ENCODE data around the gene ARPC4. TPM values are rescaled to one million over a fixed set of nuclear protein-coding genes. Genes with fewer than 3 reads are reported as not detected.

Gene ARPC4
- total RNA-seq, 4 donors from 2014 or later = 104 to 189 (median 143) TPM

GRCh38 chr3:9750556-9751411, 42.1 kb upstream of the ARPC4 start:
- Histone ChIP-seq H3K4me3 (peak overlapping the region; percentile 33 to 78 (median 51)), H3K4me1 (peaks cover 19 to 41% (median 23%) of the 10 kb centered on the region in 4 donors), H3K27me3 (no peaks in the 10 kb centered on the region), H3K9me3 (no peaks in the 10 kb centered on the region), H3K27ac (peak overlapping the region; percentile 92 to 95 (median 93)), H3K36me3 (peaks cover 0 to 23% (median 9%) of the 10 kb centered on the region in 4 donors)
- TF ChIP-seq EP300 (IDR thresholded peaks at IDR 0.05; ENCODE audit: low read depth) = no peak
- TF ChIP-seq CTCF (IDR thresholded peaks at IDR 0.05) = no peak
- TF ChIP-seq POLR2AphosphoS5 (IDR thresholded peaks at IDR 0.05) = no peak
- TF ChIP-seq POLR2A (IDR thresholded peaks at IDR 0.05) = no peak
- intact Hi-C loops (cut with DNase I; ENCODE audit: low total_unique reads) = no loop called here
- 0 to 25% methylated on average over 2 to 17 of the region's 17 CpGs for WGBS, 2 donors (ENCODE audit: low coverage in 1 of 2)
- peak; percentile 53 for DNase-seq
- in situ Hi-C loops (cut with MboI; ENCODE audit: low pct_ligation_motif_present in 1 of 4, low pct_unique_long_range_greater_than_20kb in 1 of 4, low sequenced_read_pairs in 3 of 4) = no loop called here

GRCh38 chr3:9754678-9755077, 38.2 kb upstream of the ARPC4 start:
- Histone ChIP-seq H3K27me3 (no peaks in the 10 kb centered on the region), H3K4me3 (no peak overlapping the region), H3K36me3 (peaks cover 0 to 20% (median 6%) of the 10 kb centered on the region in 4 donors), H3K27ac (peak overlapping the region in 3 of 4 donors; percentile 21 to 39 (median 28)), H3K4me1 (peaks cover 14 to 30% (median 17%) of the 10 kb centered on the region in 4 donors), H3K9me3 (no peaks in the 10 kb centered on the region)
- WGBS, 2 donors (ENCODE audit: low coverage in 1 of 2) = 0 to 75% methylated on average over 1 to 8 of the region's 8 CpGs
- intact Hi-C loops (cut with DNase I; ENCODE audit: low total_unique reads) (no loop called here), in situ Hi-C loops (cut with MboI; ENCODE audit: low pct_ligation_motif_present in 1 of 4, low pct_unique_long_range_greater_than_20kb in 1 of 4, low sequenced_read_pairs in 3 of 4) (no loop called here)
- no peak for DNase-seq
- TF ChIP-seq CTCF (IDR thresholded peaks at IDR 0.05) = no peak
- no peak for TF ChIP-seq POLR2A (IDR thresholded peaks at IDR 0.05)
- TF ChIP-seq POLR2AphosphoS5 (IDR thresholded peaks at IDR 0.05) = no peak
- no peak for TF ChIP-seq EP300 (IDR thresholded peaks at IDR 0.05; ENCODE audit: low read depth)

- no peak for TF ChIP-seq CTCF (IDR thresholded peaks at IDR 0.05)
- peaks cover 0 to 20% (median 6%) of the 10 kb centered on the region in 4 donors for H3K36me3 ChIP-seq
- in situ Hi-C loops (cut with MboI; ENCODE audit: low pct_ligation_motif_present in 1 of 4, low pct_unique_long_range_greater_than_20kb in 1 of 4, low sequenced_read_pairs in 3 of 4) = no loop called here
- no peak overlapping the region for H3K4me3 ChIP-seq
- WGBS, 2 donors (ENCODE audit: low coverage in 1 of 2) = 89 to 93% methylated on average over 3 to 10 of the region's 13 CpGs
- DNase-seq = no peak
- no peak overlapping the region for H3K27ac ChIP-seq
- intact Hi-C loops (cut with DNase I; ENCODE audit: low total_unique reads) = no loop called here
- H3K9me3 ChIP-seq = no peaks in the 10 kb centered on the region
- H3K4me1 ChIP-seq = peaks cover 0 to 12% (median 0%) of the 10 kb centered on the region in 4 donors
- no peaks in the 10 kb centered on the region for H3K27me3 ChIP-seq
Measured at GRCh38 chr3:9757427-9757826, 35.5 kb upstream of the ARPC4 start.

- Histone ChIP-seq H3K9me3 (no peaks in the 10 kb centered on the region), H3K4me1 (no peaks in the 10 kb centered on the region), H3K36me3 (peaks cover 0 to 14% (median 4%) of the 10 kb centered on the region in 4 donors), H3K27me3 (no peaks in the 10 kb centered on the region), H3K4me3 (no peak overlapping the region), H3K27ac (no peak overlapping the region)
- in situ Hi-C loops (cut with MboI; ENCODE audit: low pct_ligation_motif_present in 1 of 4, low pct_unique_long_range_greater_than_20kb in 1 of 4, low sequenced_read_pairs in 3 of 4) = no loop called here
- intact Hi-C loops (cut with DNase I; ENCODE audit: low total_unique reads) = no loop called here
- no peak for DNase-seq
- TF ChIP-seq CTCF (IDR thresholded peaks at IDR 0.05) (no peak), EP300 (IDR thresholded peaks at IDR 0.05; ENCODE audit: low read depth) (no peak), POLR2A (IDR thresholded peaks at IDR 0.05) (no peak), POLR2AphosphoS5 (IDR thresholded peaks at IDR 0.05) (no peak)
- 94 to 100% methylated on average over 5 to 10 of the region's 10 CpGs for WGBS, 2 donors (ENCODE audit: low coverage in 1 of 2)
Measured at GRCh38 chr3:9760779-9761505, 31.9 kb upstream of the ARPC4 start.

Measured in transverse colon (tissue), 4 donors.